Cardiac fibroblast (primary cell): ENCODE data around the gene NMNAT2.

Experiments used
- DNase-seq, 2 donors: peaks; one replicate each; pipeline versions ENCODE4 v3.0.0 to v3.0.0-alpha.2; 2010; ENCODE audit warnings: low read depth in 2 of 2
- H3K4me3 ChIP-seq, 2 donors: replicated peaks in 1 of 2; 1 replicate in 1 of 2; 2 replicates in 1 of 2; pipeline ENCODE4 v1.5.1; 2011; ENCODE audit warnings: low read depth in 2 of 2, low read length in 2 of 2, mild to moderate bottlenecking in 2 of 2, moderate library complexity in 1 of 2
- CTCF ChIP-seq: IDR thresholded peaks from one replicate; pipeline ENCODE4 v1.5.1; 2011; ENCODE audit warnings: low read depth, mild to moderate bottlenecking, low read length, inconsistent platforms

The NMNAT2 gene

GRCh38 chr1:183313063-183313462 lies 105.1 kb downstream of the NMNAT2 start:
- no peak for TF ChIP-seq CTCF
- H3K4me3 ChIP-seq = no peak overlapping the region

GRCh38 chr1:183310753-183311479 lies 107.3 kb downstream of the NMNAT2 start:
- no peak for TF ChIP-seq CTCF
- peak; percentile 28 to 42 for DNase-seq
- H3K4me3 ChIP-seq = no peak overlapping the region

More at GRCh38 chr1:183313063-183313462, 105.1 kb downstream of the NMNAT2 start:
- DNase-seq = no peak

- DNase-seq = no peak
- H3K4me3 ChIP-seq = no peak overlapping the region
- TF ChIP-seq CTCF = no peak
Observed at GRCh38 chr1:183308719-183309118, 109.5 kb downstream of the NMNAT2 start.

GRCh38 chr1:183306317-183307042 lies 111.7 kb downstream of the NMNAT2 start:
- peak; percentile 30 for TF ChIP-seq CTCF
- peak; percentile 26 to 28 for DNase-seq
- H3K4me3 ChIP-seq = no peak overlapping the region

- TF ChIP-seq CTCF = no peak
- DNase-seq = no peak
- H3K4me3 ChIP-seq = no peak overlapping the region
Observed at GRCh38 chr1:183304440-183305107, 113.6 kb downstream of the NMNAT2 start.

GRCh38 chr1:183303901-183304300 lies 114.3 kb downstream of the NMNAT2 start:
- H3K4me3 ChIP-seq = no peak overlapping the region
- TF ChIP-seq CTCF = no peak
- DNase-seq = peak in 1 of 2 donors; percentile 73
